IMR-90 (cell line): Measurements from ENCODE around the gene DALRD3. TPM values are rescaled to one million over a fixed set of nuclear protein-coding genes. Genes with fewer than 3 reads are reported as not detected.

Experiments
- ATAC-seq: fragments of 200-7000 bp; cut with Tn5 transposase; 2 replicates; pipeline ENCODE4 v1.9.1; 2020; ENCODE audit warnings: low read depth, mild to moderate bottlenecking, moderate library complexity
- BruUV-seq: library from RNA; stranded (reverse); fragments of 400-500 nt; replicated peaks from 2 replicates; lab custom pipeline; 2021; lab: Mats Ljungman, UMichigan
- CTCF ChIA-PET: fragments of 300-600 bp; formaldehyde crosslinking; extraction: SDS; loops from one replicate; lab custom pipeline; 2021; ENCODE audit warnings: antibody characterized with exemption; lab: Yijun Ruan, JAX
- POLR2A ChIA-PET: fragments of 300-600 bp; sonication (Branson Sonifier 250); formaldehyde crosslinking; loops from one replicate; lab custom pipeline; 2022; ENCODE audit warnings: antibody characterized with exemption; ENCODE audit not compliant: unreplicated experiment; lab: Charles Lee
- DNase-seq: peaks from one replicate; pipeline ENCODE4 v3.0.0; 2013
- H2AFZ ChIP-seq: replicated peaks from 2 replicates; pipeline ENCODE3; 2013; ENCODE audit warnings: low read length, mild to moderate bottlenecking; ENCODE audit not compliant: poor library complexity
- H2AK5ac ChIP-seq: 2 replicates; pipeline ENCODE4 v1.6.1; 2013; ENCODE audit warnings: low read depth, low read length, inconsistent platforms
- H2AK9ac ChIP-seq: replicated peaks from 2 replicates; pipeline ENCODE3; 2013; ENCODE audit warnings: mild to moderate bottlenecking, low read depth, low read length, moderate library complexity; ENCODE audit not compliant: poor library complexity
- H2BK120ac ChIP-seq: 2 replicates; pipeline ENCODE4 v1.6.1; 2013; ENCODE audit warnings: low read depth, low read length, inconsistent platforms
- H2BK15ac ChIP-seq: 3 replicates; pipeline ENCODE4 v1.6.1; 2013; ENCODE audit warnings: low read depth, low read length, inconsistent platforms
- H2BK20ac ChIP-seq: 2 replicates; pipeline ENCODE4 v1.6.1; 2013; ENCODE audit warnings: low read depth, mild to moderate bottlenecking, inconsistent platforms, low read length, moderate library complexity
- H2BK5ac ChIP-seq: 2 replicates; pipeline ENCODE4 v1.6.1; 2013; ENCODE audit warnings: mild to moderate bottlenecking, low read depth, low read length, inconsistent platforms; ENCODE audit not compliant: poor library complexity, severe bottlenecking
- H3K14ac ChIP-seq: replicated peaks from 2 replicates; pipeline ENCODE4 v1.6.1; 2013; ENCODE audit warnings: low read depth, low read length, inconsistent platforms
- H3K18ac ChIP-seq: 2 replicates; pipeline ENCODE4 v1.6.1; 2013; ENCODE audit warnings: low read depth, low read length, control low read depth
- H3K23ac ChIP-seq: 2 replicates; pipeline ENCODE4 v1.6.1; 2013; ENCODE audit warnings: low read depth, low read length, inconsistent platforms
- H3K27ac ChIP-seq: 2 replicates; pipeline ENCODE4 v1.5.1; 2013; ENCODE audit warnings: mild to moderate bottlenecking, control low read depth, low read length; ENCODE audit not compliant: insufficient read depth
- H3K27me3 ChIP-seq: 2 replicates; pipeline ENCODE4 v1.6.1; 2013; ENCODE audit warnings: low read length; ENCODE audit not compliant: control insufficient read depth, insufficient read depth
- H3K36me3 ChIP-seq: 2 replicates; pipeline ENCODE4 v1.6.1; 2013; ENCODE audit warnings: low read length, mixed read lengths; ENCODE audit not compliant: control insufficient read depth, insufficient read depth
- H3K4ac ChIP-seq: 2 replicates; pipeline ENCODE4 v1.6.1; 2013; ENCODE audit warnings: low read depth, low read length, inconsistent platforms
- H3K4me1 ChIP-seq: 2 replicates; pipeline ENCODE4 v1.6.1; 2013; ENCODE audit warnings: low read length, mixed read lengths; ENCODE audit not compliant: control insufficient read depth, insufficient read depth
- H3K4me2 ChIP-seq: 2 replicates; pipeline ENCODE4 v1.6.1; 2013; ENCODE audit warnings: low read depth, mild to moderate bottlenecking, control low read depth, low read length, moderate library complexity
- H3K4me3 ChIP-seq: 2 replicates; pipeline ENCODE4 v1.5.1; 2013; ENCODE audit warnings: low read depth, mild to moderate bottlenecking, control low read depth, low read length, moderate library complexity; ENCODE audit not compliant: insufficient read depth
- H3K56ac ChIP-seq: 2 replicates; pipeline ENCODE4 v1.6.1; 2013; ENCODE audit warnings: low read length, inconsistent platforms; ENCODE audit not compliant: insufficient read depth; ENCODE audit errors: extremely low read depth
- H3K79me1 ChIP-seq, 2 experiments: 2 replicates each; pipeline ENCODE4 v1.6.1; 2013; ENCODE audit warnings: low read length in 2 of 2, inconsistent platforms in 1 of 2, low read depth in 1 of 2
- H3K9ac ChIP-seq: 2 replicates; pipeline ENCODE4 v1.6.1; 2013; ENCODE audit warnings: low read depth, low read length, control low read depth
- H3K9me1 ChIP-seq: 2 replicates; pipeline ENCODE4 v1.6.1; 2013; ENCODE audit warnings: low read length, inconsistent platforms; ENCODE audit not compliant: insufficient read depth
- H3K9me3 ChIP-seq: 2 replicates; pipeline ENCODE4 v1.6.1; 2013; ENCODE audit warnings: low read length; ENCODE audit not compliant: control insufficient read depth, insufficient read depth
- H4K20me1 ChIP-seq: 2 replicates; pipeline ENCODE4 v1.6.1; 2013; ENCODE audit warnings: low read length, inconsistent platforms; ENCODE audit not compliant: insufficient read depth
- H4K5ac ChIP-seq: 2 replicates; pipeline ENCODE4 v1.6.1; 2013; ENCODE audit warnings: mild to moderate bottlenecking, low read depth, low read length, control low read depth
- H4K8ac ChIP-seq, 2 experiments: 2 replicates each; pipeline ENCODE4 v1.6.1; 2013; ENCODE audit warnings: low read depth in 2 of 2, low read length in 2 of 2, control low read depth in 1 of 2, inconsistent platforms in 1 of 2
- H4K91ac ChIP-seq: 2 replicates; pipeline ENCODE4 v1.6.1; 2013; ENCODE audit warnings: low read depth, low read length, inconsistent platforms; ENCODE audit not compliant: insufficient read depth
- BHLHE40 ChIP-seq: fragments of 150-350 bp; IDR thresholded peaks from 2 replicates; pipeline ENCODE4 v1.6.1; 2016; ENCODE audit warnings: mild to moderate bottlenecking, low read depth, low read length
- MAZ ChIP-seq: IDR thresholded peaks from 2 replicates; pipeline ENCODE4 v1.6.1; 2012; ENCODE audit warnings: low read depth, mild to moderate bottlenecking, low read length, improper control_type of control experiment, moderate library complexity, borderline replicate concordance
- WGBS, 2 experiments: methylation state at CpG; one replicate each; pipeline versions ENCODE4 v1.1.5 to v1.1.7; 2013; ENCODE audit warnings: missing lambda C conversion rate in 2 of 2; ENCODE audit not compliant: insufficient read length in 1 of 2; ENCODE audit errors: extremely low coverage in 2 of 2; 5-methylcytosine and 5-hydroxymethylcytosine counted together
- dilution Hi-C: fragments of 300-500 bp; cut with HindIII; formaldehyde crosslinking; loops from one replicate; pipeline ENCODE4 v1.14.3; 2018; ENCODE audit warnings: low sequenced_read_pairs; ENCODE audit not compliant: unreplicated experiment
- in situ Hi-C: fragments of 300-500 bp; cut with MboI; formaldehyde crosslinking; loops from 3 replicates; pipeline ENCODE4 v1.14.3; 2019; ENCODE audit warnings: low sequenced_read_pairs, inconsistent platforms, mixed read lengths
- intact Hi-C: fragments of 100-400 bp; cut with micrococcal nuclease; formaldehyde crosslinking; loops from 2 replicates; pipeline ENCODE4 v1.10.0; 2022
- polyA plus RNA-seq, 3 experiments: library from polyadenylated mRNA; depleted of rRNA; stranded (reverse); fragments of >200 nt; gene quantifications; 2 replicates each; pipeline ENCODE4 v1.2.3, GENCODE V29; 2012; ENCODE audit warnings: low replicate concordance in 1 of 3
- total RNA-seq: library from RNA; depleted of rRNA; stranded (reverse); fragments of >200 nt; gene quantifications from 2 replicates; pipeline ENCODE4 v1.2.3, GENCODE V29; 2012
- TF ChIP-seq, protein P1 (sequence below): conservative IDR thresholded peaks from 2 replicates; pipeline ENCODE4 v1.5.1; 2012; ENCODE audit warnings: mild to moderate bottlenecking, low read depth, low read length, improper control_type of control experiment

Gene DALRD3
- total and polyA plus RNA-seq, 2 of the 4 experiments (the other 2 are of a cell fraction): 27.8 to 42.2 TPM

DNA sequence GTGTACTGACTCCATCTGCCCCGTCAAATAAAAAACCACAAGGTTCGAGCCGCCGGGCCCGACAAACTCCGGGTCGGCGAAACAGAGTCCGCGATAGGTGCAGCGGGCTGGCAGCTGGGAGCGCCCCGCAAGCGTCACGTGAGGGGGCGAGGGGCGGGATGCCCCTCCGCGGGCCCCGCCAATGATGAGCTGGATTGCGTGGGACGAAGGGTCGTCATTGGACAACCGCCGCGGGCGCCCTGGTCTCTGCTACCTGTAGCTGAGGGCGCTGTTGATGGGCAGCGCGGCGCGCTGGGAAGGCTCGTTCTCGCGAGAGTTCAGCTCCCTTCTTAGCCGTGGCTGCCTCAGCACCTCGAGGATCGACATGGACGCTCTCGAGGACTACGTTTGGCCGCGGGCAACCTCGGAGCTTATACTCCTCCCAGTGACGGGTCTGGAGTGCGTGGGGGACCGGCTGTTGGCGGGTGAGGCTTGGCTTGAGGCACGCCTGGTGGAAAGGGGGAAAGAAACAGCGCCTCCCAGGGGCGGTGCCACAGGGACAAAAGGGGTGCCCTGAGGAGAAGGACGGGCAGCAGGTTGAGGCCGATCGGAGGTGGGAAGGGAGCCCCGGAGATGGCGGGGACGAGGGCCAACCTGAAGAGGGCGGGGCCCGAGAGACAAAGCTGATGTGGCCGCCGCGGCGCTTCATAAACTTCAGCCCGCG is 11.2 kb downstream of the DALRD3 start, which contains the start of gene WDR6 (continued):
- TF ChIP-seq MAZ: peak; percentile 76; the same call in 1 of the 2 replicates

DNA sequence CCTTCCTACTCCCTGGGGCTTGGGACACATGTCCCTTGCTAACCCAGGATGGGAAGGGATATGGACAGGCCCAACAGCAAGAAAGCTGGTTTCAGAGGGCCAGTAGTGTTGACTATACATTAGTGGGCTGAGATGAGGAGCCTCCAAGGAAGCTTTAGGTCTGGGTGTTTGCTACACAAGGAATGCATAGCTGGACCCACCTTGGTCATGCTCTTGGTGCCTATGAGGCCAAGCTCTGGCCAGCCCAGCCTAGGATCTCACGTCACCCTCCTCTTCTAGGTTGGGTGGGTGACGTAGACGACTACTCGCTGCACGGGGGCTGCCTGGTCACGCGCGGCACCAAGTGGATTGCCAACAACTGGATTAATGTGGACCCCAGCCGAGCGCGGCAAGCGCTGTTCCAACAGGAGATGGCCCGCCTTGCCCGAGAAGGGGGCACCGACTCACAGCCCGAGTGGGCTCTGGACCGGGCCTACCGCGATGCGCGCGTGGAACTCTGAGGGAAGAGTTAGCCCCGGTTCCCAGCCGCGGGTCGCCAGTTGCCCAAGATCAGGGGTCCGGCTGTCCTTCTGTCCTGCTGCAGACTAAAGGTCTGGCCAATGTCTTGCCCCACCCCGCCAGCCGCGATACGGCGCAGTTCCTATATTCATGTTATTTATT is 11.8 kb downstream of the DALRD3 start:
- Histone ChIP-seq H3K4me3 (peak overlapping the region; percentile 87), H3K9ac (peak overlapping the region; percentile 84), H3K56ac (peak overlapping the region; percentile 53), H4K91ac (peak overlapping the region; percentile 58), H3K23ac (peak overlapping the region; percentile 91), H2BK20ac (no peak overlapping the region), H4K5ac (peak overlapping the region; percentile 53), H3K4me1 (peaks cover 11% of the 10 kb centered on the region), H4K8ac (peak overlapping the region; percentile 83 to 98), H3K9me1 (peaks cover 23% of the 10 kb centered on the region), H3K14ac (peak overlapping the region; percentile 88), H3K27ac (peak overlapping the region; percentile 79), H2AFZ (peak overlapping the region; percentile 95), H3K4ac (peak overlapping the region; percentile 88), H3K36me3 (peaks cover 4% of the 10 kb centered on the region), H4K20me1 (peaks cover 22% of the 10 kb centered on the region), H2BK15ac (no peak overlapping the region; the same call in 2 of the 3 replicates), H3K4me2 (peak overlapping the region; percentile 71), H3K18ac (peak overlapping the region; percentile 14; the same call in 1 of the 2 replicates), H2AK9ac (peak overlapping the region; percentile 99), H3K9me3 (no peaks in the 10 kb centered on the region), H2BK120ac (no peak overlapping the region), H3K79me1 (peaks cover 0 to 44% of the 10 kb centered on the region in 2 experiments; a peak in 2 of 4 replicates), H3K27me3 (no peaks in the 10 kb centered on the region), H2BK5ac (peak overlapping the region; percentile 37), H2AK5ac (peak overlapping the region; percentile 87)
- CTCF ChIA-PET: interaction anchor here (0.6 to 1.5 kb wide), 5 partner anchors 16 to 87 kb away, joined by 3 to 10 read pairs (median 5); partner anchors contain the start of genes NDUFAF3 and QRICH1
- 3% methylated on average over 9 of the region's 32 CpGs; no CpG with 5 or more reads in 1 of the 2 experiments for WGBS, 2 experiments
- in situ Hi-C loops: no loop called here
- intact Hi-C loops: loop anchor here (2.0 kb wide), 1 partner anchor 18 kb away; no protein-coding TSS in a partner anchor
- POLR2A ChIA-PET: interaction anchor here (0.6 to 2.5 kb wide), 7 partner anchors 8 to 114 kb away, joined by 3 to 13 read pairs (median 3); partner anchors contain the start of genes DALRD3, IMPDH2, P4HTM and USP19
- DNase-seq (peak; percentile 63), ATAC-seq (peak; percentile 0)
- dilution Hi-C loops: no loop called here
- no TSS peak for BruUV-seq
- TF ChIP-seq BHLHE40: peak; percentile 68
- TF ChIP-seq, protein P1, sequence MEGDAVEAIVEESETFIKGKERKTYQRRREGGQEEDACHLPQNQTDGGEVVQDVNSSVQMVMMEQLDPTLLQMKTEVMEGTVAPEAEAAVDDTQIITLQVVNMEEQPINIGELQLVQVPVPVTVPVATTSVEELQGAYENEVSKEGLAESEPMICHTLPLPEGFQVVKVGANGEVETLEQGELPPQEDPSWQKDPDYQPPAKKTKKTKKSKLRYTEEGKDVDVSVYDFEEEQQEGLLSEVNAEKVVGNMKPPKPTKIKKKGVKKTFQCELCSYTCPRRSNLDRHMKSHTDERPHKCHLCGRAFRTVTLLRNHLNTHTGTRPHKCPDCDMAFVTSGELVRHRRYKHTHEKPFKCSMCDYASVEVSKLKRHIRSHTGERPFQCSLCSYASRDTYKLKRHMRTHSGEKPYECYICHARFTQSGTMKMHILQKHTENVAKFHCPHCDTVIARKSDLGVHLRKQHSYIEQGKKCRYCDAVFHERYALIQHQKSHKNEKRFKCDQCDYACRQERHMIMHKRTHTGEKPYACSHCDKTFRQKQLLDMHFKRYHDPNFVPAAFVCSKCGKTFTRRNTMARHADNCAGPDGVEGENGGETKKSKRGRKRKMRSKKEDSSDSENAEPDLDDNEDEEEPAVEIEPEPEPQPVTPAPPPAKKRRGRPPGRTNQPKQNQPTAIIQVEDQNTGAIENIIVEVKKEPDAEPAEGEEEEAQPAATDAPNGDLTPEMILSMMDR: no peak
- peak; percentile 40; the same call in 1 of the 2 replicates for TF ChIP-seq MAZ
